GM19324 (cell line): ENCODE data around the gene LUC7L3.

ENCODE experiments used
- ATAC-seq: cut with Tn5 transposase; IDR thresholded peaks from one replicate; pipeline ENCODE4 v1.9.1; 2021; ENCODE audit warnings: mild to moderate bottlenecking, moderate library complexity; ENCODE audit not compliant: unreplicated experiment, low FRiP score

Gene LUC7L3

DNA sequence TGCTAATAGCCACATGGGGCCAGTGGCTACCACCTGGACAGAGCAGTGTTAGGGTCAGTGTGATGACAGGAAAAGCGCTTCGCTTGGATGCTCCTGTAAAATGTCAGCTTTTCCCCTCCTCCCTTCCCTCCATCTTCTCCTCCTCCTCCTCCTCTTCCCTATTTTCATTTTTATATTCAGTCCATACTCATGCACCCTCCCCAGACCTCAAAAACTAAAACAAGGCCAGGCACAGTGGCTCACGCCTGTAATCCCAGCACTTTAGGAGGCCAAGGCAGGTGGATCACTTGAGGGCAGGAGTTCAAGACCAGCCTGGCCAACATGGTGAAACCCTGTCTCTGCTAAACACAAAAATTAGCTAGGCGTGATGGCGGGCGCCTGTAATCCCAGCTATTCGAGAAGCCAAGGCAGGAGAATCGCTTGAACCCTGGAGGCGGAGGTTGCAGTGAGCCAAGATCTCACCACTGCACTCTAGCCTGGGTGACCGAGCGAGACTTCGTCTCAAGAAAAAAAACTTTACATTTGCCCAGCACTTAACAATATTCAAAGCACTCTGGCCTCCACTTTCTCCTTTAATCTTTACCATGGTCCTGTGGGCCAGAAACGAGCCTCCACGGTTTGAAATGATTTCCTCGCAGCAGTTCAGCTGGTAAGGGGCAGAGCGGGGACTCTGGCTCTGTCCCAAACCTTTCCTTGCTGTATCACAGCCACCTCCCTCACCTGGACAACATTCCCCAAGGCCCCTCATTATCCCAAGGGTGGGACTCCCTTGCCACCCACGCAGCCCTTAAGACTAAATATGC is 33.5 kb upstream of the LUC7L3 start:
- no peak for ATAC-seq

GRCh38 chr17:50686494-50687199 is 32.8 kb upstream of the LUC7L3 start:
- ATAC-seq: no peak

GRCh38 chr17:50687200-50688066 is 32.0 kb upstream of the LUC7L3 start:
- no peak for ATAC-seq

- no peak for ATAC-seq
Observed at GRCh38 chr17:50688245-50688644, 31.2 kb upstream of the LUC7L3 start.

GRCh38 chr17:50689251-50689650 is 30.2 kb upstream of the LUC7L3 start:
- no peak for ATAC-seq

DNA sequence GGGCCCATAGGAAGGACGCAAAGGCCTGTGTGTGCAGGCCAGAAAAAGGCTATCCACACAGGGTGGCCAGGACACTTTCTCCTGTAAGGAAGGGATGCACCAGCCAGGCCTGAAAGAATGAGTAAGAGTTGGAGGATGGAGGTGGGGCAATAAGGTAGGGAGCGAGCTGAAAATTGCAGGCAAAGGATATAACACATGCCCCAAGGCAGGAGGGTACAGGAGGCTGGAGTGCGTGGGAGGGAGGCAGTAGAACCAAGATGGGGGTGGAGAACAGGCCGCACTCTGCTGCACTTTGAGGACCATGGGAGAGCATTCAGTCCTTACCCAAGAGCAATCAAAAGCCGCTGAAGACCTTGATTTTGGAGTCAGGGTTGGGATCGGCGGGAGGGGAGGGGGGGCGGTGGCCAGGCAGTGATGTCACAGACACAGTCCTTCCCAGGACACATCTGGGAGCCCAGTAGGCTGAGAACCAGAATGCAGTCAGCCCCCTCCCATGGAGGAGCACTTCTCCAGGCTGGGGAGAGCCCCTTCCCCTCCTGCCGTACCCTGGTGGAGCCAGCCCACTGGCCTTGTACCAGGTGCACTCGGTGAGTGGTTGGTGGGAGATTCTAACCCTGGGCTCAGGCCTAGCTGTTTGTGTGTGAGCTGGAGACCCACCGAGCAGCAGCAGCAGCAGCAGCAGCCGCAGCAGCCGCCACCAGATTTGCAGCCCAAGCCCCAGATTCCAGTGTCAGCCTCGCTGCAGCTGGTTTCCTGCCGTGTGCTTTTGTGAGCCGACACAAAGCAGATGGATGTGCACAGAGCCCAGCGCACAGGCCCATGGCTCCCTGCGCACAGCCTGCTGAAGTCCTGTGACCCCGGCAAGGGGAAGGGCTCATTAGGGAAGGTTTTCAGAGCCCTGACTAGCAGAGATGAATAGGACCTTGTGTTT is 29.2 kb upstream of the LUC7L3 start:
- no peak for ATAC-seq

- ATAC-seq: no peak
Observed at GRCh38 chr17:50690887-50691549, 28.4 kb upstream of the LUC7L3 start.

- no peak for ATAC-seq
Observed at GRCh38 chr17:50691550-50692447, 27.6 kb upstream of the LUC7L3 start.

GRCh38 chr17:50692448-50693035 is 26.9 kb upstream of the LUC7L3 start:
- no peak for ATAC-seq

GRCh38 chr17:50693036-50693682 is 26.2 kb upstream of the LUC7L3 start:
- ATAC-seq: no peak

- ATAC-seq: no peak
Observed at GRCh38 chr17:50696365-50696879, 23.0 kb upstream of the LUC7L3 start.

GRCh38 chr17:50697062-50697461 is 22.3 kb upstream of the LUC7L3 start:
- no peak for ATAC-seq

DNA sequence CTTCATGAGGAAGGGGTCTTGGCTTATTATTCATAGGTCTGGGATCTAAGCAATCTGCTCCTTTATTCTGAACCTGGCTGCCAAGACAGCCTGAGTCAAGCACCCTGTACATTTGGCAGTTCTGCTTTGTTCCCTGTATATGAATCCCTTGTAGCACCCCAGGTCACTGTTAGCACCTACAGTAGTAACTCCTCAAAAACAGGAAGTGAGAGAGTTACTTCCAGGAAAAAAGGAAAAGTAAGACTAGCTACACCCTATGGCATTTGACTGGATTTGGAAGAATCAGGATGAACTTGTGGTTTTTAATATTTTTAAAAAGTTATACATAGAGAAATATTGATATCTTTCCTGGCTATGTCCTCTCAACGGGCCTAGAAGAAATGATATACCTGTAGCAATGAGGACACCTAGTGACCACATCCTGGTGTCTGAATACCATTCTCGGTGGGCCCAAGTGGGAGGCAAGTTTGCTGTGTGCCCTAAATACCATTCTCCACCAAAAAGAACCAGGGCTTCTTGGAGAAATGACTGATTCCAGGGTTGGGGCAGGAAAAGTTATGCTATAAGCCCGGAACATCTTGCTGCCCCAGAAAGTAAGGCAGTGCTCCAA is 21.6 kb upstream of the LUC7L3 start:
- ATAC-seq: no peak

DNA sequence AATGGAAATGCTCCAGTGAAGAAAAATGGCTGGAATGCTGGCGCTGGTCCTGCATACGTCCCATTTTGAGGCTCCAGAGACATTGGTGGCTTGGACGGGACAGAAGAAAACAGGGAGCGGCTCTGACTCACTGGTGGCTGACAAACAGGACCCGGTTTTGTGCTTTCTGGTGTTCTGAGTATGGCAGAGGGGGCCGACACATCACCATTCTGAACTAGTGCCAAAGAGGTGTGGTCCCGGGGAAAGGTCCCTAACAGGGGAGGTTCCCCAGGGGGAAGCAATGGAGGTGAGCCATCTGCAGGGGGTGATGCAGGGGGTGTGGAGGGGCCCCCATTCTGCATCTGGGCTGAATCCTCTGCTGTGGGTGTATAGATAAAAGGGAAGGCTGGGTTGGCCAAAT is 20.0 kb upstream of the LUC7L3 start:
- no peak for ATAC-seq

GRCh38 chr17:50703162-50703561 is 16.2 kb upstream of the LUC7L3 start:
- ATAC-seq: no peak

- peak; percentile 84 for ATAC-seq
Observed at GRCh38 chr17:50707289-50708049, 11.9 kb upstream of the LUC7L3 start, which contains the start of gene ANKRD40. Gene ANKRD40 (minus strand): TSS chr17:50707914. CDS start chr17:50707654, 260 bp downstream.
